ENCODE measurements around the gene DZIP1. TPM values are rescaled to one million over a fixed set of nuclear protein-coding genes. Genes with fewer than 3 reads are reported as not detected.

DZIP1 gene, protein sequence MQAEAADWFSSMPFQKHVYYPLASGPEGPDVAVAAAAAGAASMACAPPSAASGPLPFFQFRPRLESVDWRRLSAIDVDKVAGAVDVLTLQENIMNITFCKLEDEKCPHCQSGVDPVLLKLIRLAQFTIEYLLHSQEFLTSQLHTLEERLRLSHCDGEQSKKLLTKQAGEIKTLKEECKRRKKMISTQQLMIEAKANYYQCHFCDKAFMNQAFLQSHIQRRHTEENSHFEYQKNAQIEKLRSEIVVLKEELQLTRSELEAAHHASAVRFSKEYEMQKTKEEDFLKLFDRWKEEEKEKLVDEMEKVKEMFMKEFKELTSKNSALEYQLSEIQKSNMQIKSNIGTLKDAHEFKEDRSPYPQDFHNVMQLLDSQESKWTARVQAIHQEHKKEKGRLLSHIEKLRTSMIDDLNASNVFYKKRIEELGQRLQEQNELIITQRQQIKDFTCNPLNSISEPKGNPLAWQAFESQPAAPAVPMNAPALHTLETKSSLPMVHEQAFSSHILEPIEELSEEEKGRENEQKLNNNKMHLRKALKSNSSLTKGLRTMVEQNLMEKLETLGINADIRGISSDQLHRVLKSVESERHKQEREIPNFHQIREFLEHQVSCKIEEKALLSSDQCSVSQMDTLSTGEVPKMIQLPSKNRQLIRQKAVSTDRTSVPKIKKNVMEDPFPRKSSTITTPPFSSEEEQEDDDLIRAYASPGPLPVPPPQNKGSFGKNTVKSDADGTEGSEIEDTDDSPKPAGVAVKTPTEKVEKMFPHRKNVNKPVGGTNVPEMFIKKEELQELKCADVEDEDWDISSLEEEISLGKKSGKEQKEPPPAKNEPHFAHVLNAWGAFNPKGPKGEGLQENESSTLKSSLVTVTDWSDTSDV
- 41.0 and 62.0 TPM in 2 replicates for total RNA-seq

DNA sequence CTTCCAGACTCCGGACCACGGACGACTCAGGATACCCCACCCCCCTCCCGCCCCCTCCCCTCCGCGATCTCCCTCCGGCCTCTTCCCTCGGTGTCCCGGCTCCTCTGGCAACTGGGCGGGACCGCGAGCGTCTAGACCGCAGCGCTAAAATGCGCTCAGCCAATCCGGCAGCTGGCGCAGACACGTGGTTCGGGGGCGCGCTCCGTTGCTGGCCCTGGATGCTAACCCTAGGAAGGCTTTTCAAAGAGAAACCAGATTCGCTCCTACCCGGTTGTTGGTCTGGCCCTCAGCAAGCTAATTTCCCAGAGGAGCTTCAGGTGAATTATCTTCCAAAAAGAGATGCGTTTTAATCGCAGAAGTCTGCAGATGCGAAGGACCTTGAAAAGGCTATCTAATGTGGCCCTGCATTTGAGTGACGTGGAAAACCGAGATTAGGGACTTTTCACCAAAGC, at the start of gene DZIP1:
Gene DZIP1 (minus strand): TSS at position 106 of the 452 bp plus-strand sequence. CDS start 2,677 bp downstream, outside the sequence.

DNA sequence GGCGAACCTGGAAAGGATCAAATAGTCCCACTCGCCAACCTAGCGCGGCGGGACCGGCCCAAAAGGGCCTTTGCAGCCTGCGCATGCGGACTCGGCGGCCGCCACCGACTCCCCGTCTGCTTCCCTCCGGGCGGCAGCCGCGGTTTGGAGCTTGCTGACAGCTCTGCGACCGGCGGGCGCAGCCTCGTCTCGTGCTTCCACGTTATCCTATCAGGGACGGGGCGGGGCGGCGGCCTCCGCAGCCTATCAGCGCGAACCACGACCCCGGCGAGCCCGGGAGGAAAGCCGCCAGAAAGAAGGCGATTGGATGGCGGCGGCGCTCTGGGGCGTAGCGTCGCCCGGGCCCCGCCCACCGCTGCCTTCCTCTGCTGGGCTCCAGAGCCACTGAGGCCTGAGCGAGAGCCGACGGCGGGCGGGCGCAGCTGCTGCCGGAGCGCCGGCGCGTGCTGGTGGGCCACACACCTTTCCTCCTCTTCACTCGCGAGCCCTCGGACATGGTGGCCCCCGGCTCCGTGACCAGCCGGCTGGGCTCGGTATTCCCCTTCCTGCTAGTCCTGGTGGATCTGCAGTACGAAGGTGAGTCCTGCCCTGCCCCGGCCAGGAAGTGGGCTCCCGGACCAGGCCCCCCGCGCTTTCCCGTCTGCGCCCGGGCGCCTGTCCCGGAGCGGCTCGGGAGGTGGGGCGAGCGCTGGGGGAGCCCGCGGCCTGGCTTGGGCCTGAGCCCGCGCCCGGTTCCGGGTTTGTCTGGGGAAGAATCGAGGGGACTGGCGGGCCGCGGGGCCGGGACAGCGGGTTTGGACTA, 32.5 kb upstream of the DZIP1 start, which contains the start of gene DNAJC3:
Gene DNAJC3 (plus strand): TSS at position 378 of the 802 bp plus-strand sequence. CDS start 117 bp downstream, at position 495.

DNA sequence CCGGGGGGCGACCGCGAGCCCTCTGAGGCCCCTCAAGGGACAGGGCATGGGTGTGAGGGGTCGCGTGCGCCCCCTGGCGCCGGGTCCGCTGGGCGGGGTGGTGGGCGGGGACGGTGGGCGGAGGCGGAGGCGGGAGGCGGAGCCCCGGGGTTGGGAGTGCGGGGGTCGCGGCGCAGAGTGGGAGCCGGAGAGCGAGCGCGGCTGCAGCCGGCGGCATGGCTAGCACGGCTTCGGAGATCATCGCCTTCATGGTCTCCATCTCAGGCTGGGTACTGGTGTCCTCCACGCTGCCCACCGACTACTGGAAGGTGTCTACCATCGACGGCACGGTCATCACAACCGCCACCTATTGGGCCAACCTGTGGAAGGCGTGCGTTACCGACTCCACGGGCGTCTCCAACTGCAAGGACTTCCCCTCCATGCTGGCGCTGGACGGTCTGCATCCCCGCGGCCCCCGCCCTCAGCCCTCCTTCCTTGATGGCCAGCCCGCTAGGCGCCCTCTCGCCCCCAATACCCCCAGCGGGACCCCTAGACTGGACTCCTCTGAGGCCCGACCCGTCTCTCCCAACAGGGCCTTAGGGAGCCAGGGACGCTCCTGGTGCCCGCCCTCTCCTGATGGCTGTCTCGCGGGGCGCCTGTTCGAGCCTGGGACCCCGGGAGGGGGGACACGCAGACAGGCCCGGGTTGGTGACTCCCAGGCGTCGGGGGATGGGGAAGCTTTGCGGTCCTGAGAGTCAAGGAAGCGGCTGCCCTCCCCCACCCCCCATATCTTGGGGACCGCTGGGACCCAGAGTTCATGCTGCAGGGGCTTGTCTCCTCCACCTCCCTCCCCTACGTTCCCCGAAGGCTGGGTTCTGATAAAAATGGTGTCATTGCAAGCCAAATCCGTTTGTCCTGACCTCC, 91.7 kb downstream of the DZIP1 start, which contains the start of gene CLDN10:
Gene CLDN10 (plus strand): TSS at position 182 of the 903 bp plus-strand sequence. CDS start 34 bp downstream, at position 216.

Other genes with a start within 250 kb of the DZIP1 start
- gene CLDN10, start 92.0 kb downstream of the DZIP1 start, total RNA-seq, result 0.59 and 3.4 TPM in 2 replicates
- gene DNAJC3, start 32.4 kb upstream of the DZIP1 start, total RNA-seq, result 50.2 and 82.0 TPM in 2 replicates

Data from smooth muscle cell of the pulmonary artery (primary cell).